Cardiac ventricle fibroblast (primary cell): ENCODE data around the gene ZNF181. TPM values are rescaled to one million over a fixed set of nuclear protein-coding genes. Genes with fewer than 3 reads are reported as not detected.

Experiments
- total RNA-seq: library from RNA; depleted of rRNA; stranded (reverse); fragments of >200 nt; gene quantifications from 2 replicates; pipeline ENCODE4 v1.2.3, GENCODE V29; 2015

Gene ZNF181
- 12.0 and 17.2 TPM in 2 replicates for total RNA-seq

DNA sequence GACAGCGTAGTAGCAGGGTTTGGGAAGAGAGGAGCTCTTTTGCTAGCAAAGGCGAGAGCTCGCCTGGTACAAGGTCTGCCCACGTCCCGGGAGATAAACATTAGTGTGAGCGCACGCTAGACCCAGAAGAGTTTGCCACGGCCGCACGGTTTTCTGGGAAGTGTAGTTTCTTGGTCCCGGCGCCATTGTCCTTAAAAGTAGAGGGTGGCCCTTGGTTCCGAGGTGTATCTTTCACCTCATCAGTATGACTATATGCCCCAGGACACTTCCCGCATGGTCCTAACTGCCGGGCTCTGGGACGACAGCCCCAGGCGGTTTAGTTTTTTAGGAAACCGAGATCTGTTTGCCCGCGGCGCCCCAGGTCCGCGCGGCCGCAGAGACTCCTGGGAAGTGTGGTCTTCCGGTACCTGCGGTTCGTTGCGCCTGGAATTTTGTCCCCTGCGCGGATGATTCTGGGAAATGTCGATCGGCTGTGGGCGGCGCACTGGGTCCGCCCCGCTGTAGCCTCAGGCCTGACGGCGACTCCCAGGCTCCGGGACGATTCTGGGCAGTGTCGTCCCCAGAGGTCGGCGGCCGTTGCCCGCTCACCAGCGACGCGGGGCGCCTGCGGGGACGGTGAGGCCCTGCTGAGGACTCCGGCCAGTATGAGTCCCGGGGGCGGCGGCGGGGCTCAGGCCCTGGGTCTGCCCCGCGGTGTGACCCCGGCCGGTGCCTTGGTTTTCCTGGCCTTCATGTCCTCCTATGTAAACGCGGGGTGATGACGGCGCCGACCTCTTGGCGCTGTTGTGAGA is at the start of gene ZNF181:
Gene ZNF181 (plus strand): TSS at position 498 of the 791 bp plus-strand sequence. CDS start 795 bp downstream, outside the sequence.

GRCh38 chr19:34772697-34773554 is 38.9 kb downstream of the ZNF181 start, which contains the start of gene ZNF599:
TSS of gene ZNF599 (minus strand) at chr19:34773215. CDS start at chr19:34772841, 374 bp downstream.

Other genes with a start within 250 kb of the ZNF181 start
- 0.19 and 0.49 TPM in 2 replicates for gene SCGB2B2, start 57.1 kb upstream of the ZNF181 start, total RNA-seq
- 16.2 and 23.5 TPM in 2 replicates for gene ZNF302, start 56.6 kb upstream of the ZNF181 start, total RNA-seq
- 6.2 and 8.4 TPM in 2 replicates for gene ZNF599, start 39.0 kb downstream of the ZNF181 start, total RNA-seq
- gene ZNF30, start 192.7 kb downstream of the ZNF181 start, total RNA-seq = 1.6 and 2.5 TPM in 2 replicates
- 2.9 and 5.4 TPM in 2 replicates for gene ZNF792, start 230.0 kb downstream of the ZNF181 start, total RNA-seq